Stimulated activated CD4-positive, alpha-beta T cell treated with anti-CD3 and anti-CD28 coated beads, TNF-alpha, amount 100 ng/mL, for 1 hour (primary cell): Measurements from ENCODE around the gene MED20.

Source experiments
- DNase-seq, 3 donors: peaks; one replicate each; pipeline ENCODE4 v3.0.0-alpha.2; 2020; ENCODE audit warnings: low read depth in 3 of 3, low spot score in 1 of 3

MED20 gene

GRCh38 chr6:41914869-41915530 is 5.9 kb downstream of the MED20 start:
- no peak for DNase-seq

GRCh38 chr6:41914343-41914742 is 6.6 kb downstream of the MED20 start:
- DNase-seq, result no peak

- DNase-seq, result no peak
These were observed 11.2 kb downstream of the MED20 start for GRCh38 chr6:41909727-41910126.

GRCh38 chr6:41901882-41902519 is 18.9 kb downstream of the MED20 start:
- DNase-seq, result peak in 2 of 3 donors; percentile 26 to 36

- DNase-seq, result no peak
These were observed 20.1 kb downstream of the MED20 start for GRCh38 chr6:41900861-41901260.

GRCh38 chr6:41896281-41896680 is 24.7 kb downstream of the MED20 start:
- DNase-seq, result no peak

GRCh38 chr6:41895300-41896233 is 25.4 kb downstream of the MED20 start, which contains the start of gene USP49:
Gene USP49 (minus strand): TSS chr6:41895375. CDS start chr6:41806983, 88,392 bp downstream.
- DNase-seq, result peak; percentile 67 to 95 (median 78)

- DNase-seq, result no peak
These were observed 26.3 kb downstream of the MED20 start for GRCh38 chr6:41894366-41895299.

GRCh38 chr6:41892921-41893564 is 27.9 kb downstream of the MED20 start:
- no peak for DNase-seq

- no peak for DNase-seq
These were observed 33.6 kb downstream of the MED20 start for GRCh38 chr6:41887331-41887751.

- no peak for DNase-seq
These were observed 35.0 kb downstream of the MED20 start for GRCh38 chr6:41885930-41886329.

- no peak for DNase-seq
These were observed 36.0 kb downstream of the MED20 start for GRCh38 chr6:41884957-41885356.

- DNase-seq, result no peak
These were observed 39.4 kb downstream of the MED20 start for GRCh38 chr6:41881506-41881905.

GRCh38 chr6:41878961-41879405 is 42.0 kb downstream of the MED20 start:
- no peak for DNase-seq

GRCh38 chr6:41878246-41878645 is 42.7 kb downstream of the MED20 start:
- DNase-seq, result no peak

GRCh38 chr6:41877051-41877680 is 43.8 kb downstream of the MED20 start:
- DNase-seq, result no peak

- no peak for DNase-seq
These were observed 46.2 kb downstream of the MED20 start for GRCh38 chr6:41874741-41875140.

GRCh38 chr6:41872147-41872546 is 48.8 kb downstream of the MED20 start:
- DNase-seq, result no peak

- no peak for DNase-seq
These were observed 49.2 kb downstream of the MED20 start for GRCh38 chr6:41871691-41872090.

- DNase-seq, result no peak
These were observed 61.6 kb downstream of the MED20 start for GRCh38 chr6:41859356-41859755.
